ENCODE measurements around the gene TSKU.

TSKU gene

GRCh38 chr11:76823481-76824028 lies 40.4 kb downstream of the TSKU start:
- TF ChIP-seq GATA3 (IDR thresholded peaks at IDR 0.05; ENCODE audit: low read depth, low read length) = no peak
- no peak for TF ChIP-seq GATA2 (IDR thresholded peaks at IDR 0.05; ENCODE audit: low read depth, low read length)

- TF ChIP-seq GATA3 (IDR thresholded peaks at IDR 0.05; ENCODE audit: low read depth, low read length) = no peak
- no peak for TF ChIP-seq GATA2 (IDR thresholded peaks at IDR 0.05; ENCODE audit: low read depth, low read length)
Measured at GRCh38 chr11:76824083-76824939, 41.2 kb downstream of the TSKU start.

GRCh38 chr11:76824980-76825725 lies 42.0 kb downstream of the TSKU start:
- TF ChIP-seq GATA3 (IDR thresholded peaks at IDR 0.05; ENCODE audit: low read depth, low read length) (no peak), GATA2 (IDR thresholded peaks at IDR 0.05; ENCODE audit: low read depth, low read length) (no peak)

- no peak for TF ChIP-seq GATA2 (IDR thresholded peaks at IDR 0.05; ENCODE audit: low read depth, low read length)
- TF ChIP-seq GATA3 (IDR thresholded peaks at IDR 0.05; ENCODE audit: low read depth, low read length) = no peak
Measured at GRCh38 chr11:76825726-76826396, 42.7 kb downstream of the TSKU start.

GRCh38 chr11:76830639-76831327 lies 47.6 kb downstream of the TSKU start:
- TF ChIP-seq GATA3 (IDR thresholded peaks at IDR 0.05; ENCODE audit: low read depth, low read length) (no peak), GATA2 (IDR thresholded peaks at IDR 0.05; ENCODE audit: low read depth, low read length) (peak; percentile 70)

GRCh38 chr11:76831686-76832310 lies 48.6 kb downstream of the TSKU start:
- TF ChIP-seq GATA2 (IDR thresholded peaks at IDR 0.05; ENCODE audit: low read depth, low read length) = no peak
- no peak for TF ChIP-seq GATA3 (IDR thresholded peaks at IDR 0.05; ENCODE audit: low read depth, low read length)

GRCh38 chr11:76832361-76832760 lies 49.2 kb downstream of the TSKU start:
- TF ChIP-seq GATA3 (IDR thresholded peaks at IDR 0.05; ENCODE audit: low read depth, low read length) (no peak), GATA2 (IDR thresholded peaks at IDR 0.05; ENCODE audit: low read depth, low read length) (no peak)

GRCh38 chr11:76834151-76834550 lies 51.0 kb downstream of the TSKU start:
- TF ChIP-seq GATA2 (IDR thresholded peaks at IDR 0.05; ENCODE audit: low read depth, low read length) = no peak
- no peak for TF ChIP-seq GATA3 (IDR thresholded peaks at IDR 0.05; ENCODE audit: low read depth, low read length)

GRCh38 chr11:76835036-76835435 lies 51.9 kb downstream of the TSKU start:
- no peak for TF ChIP-seq GATA2 (IDR thresholded peaks at IDR 0.05; ENCODE audit: low read depth, low read length)
- TF ChIP-seq GATA3 (IDR thresholded peaks at IDR 0.05; ENCODE audit: low read depth, low read length) = no peak

- no peak for TF ChIP-seq GATA2 (IDR thresholded peaks at IDR 0.05; ENCODE audit: low read depth, low read length)
- TF ChIP-seq GATA3 (IDR thresholded peaks at IDR 0.05; ENCODE audit: low read depth, low read length) = no peak
Measured at GRCh38 chr11:76835928-76836612, 52.9 kb downstream of the TSKU start.

GRCh38 chr11:76836613-76837291 lies 53.6 kb downstream of the TSKU start:
- TF ChIP-seq GATA2 (IDR thresholded peaks at IDR 0.05; ENCODE audit: low read depth, low read length) (no peak), GATA3 (IDR thresholded peaks at IDR 0.05; ENCODE audit: low read depth, low read length) (no peak)

All from SH-SY5Y (cell line).